ENCODE data around the gene MAU2.
A peak's percentile ranks its signal among the peaks of the same experiment; 100 is the strongest.
"Not testable (repeated sequence)": the region's sequence is repeated elsewhere in the genome, so short reads cannot be mapped to it uniquely, and the experiment has no call there.

Gene MAU2

DNA sequence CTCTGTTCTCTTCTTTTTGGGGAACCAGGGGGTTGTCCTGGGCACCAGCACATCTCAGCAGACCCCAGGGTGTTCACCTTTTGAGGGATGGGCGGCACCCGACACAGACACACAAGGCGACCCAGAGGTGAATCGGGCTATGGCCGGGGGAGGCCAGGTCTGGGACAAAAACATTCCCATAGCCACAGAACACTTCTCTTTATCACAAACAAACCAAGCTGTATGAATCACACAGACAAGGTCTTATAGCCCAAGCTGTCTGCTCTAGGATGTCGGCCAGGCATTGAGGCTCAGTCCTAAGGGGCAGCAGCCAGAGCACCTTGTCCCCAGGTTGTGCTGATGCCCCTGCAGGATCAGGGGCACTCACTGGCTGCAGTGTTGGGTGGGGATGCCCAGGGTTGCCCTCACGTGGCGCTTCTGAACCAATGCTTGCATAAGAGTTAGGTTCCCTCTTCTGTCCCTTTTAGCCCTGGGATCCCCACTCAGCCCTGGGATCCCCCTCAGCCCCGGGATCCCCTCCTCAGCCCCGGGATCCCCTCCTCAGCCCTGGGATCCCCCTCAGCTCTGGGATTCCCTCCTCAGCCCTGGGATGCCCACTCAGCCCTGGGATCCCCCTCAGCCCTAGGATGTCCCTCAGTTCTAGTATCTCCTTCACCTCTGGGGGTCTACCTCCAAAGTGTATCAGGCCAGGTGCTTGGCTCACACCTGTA is 26.9 kb downstream of the MAU2 start:
- DNase-seq (ENCODE audit: low spot score): no peak

GRCh38 chr19:19348266-19348665 is 27.6 kb downstream of the MAU2 start:
- no peak for DNase-seq (ENCODE audit: low spot score)

DNA sequence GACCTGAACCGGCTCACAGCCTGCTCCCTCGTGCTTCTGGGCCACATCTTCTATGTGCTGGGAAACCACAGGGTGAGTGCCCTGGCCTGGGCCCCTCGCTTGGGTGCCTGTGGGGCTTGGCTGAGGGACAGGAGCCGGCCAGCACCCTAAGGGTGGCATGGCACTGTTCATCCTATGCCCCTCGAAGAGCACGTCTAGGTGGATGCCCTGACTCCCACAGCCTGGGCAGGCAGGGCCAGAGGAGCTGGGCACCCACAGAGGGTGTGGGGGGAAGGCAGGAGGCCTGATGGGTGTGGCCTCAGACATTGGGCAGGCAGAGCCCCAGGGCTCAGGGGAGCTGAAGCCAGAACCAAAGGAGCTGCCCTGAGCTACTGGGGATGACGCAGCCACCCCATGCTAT is 28.7 kb downstream of the MAU2 start:
- no peak for DNase-seq (ENCODE audit: low spot score)

DNA sequence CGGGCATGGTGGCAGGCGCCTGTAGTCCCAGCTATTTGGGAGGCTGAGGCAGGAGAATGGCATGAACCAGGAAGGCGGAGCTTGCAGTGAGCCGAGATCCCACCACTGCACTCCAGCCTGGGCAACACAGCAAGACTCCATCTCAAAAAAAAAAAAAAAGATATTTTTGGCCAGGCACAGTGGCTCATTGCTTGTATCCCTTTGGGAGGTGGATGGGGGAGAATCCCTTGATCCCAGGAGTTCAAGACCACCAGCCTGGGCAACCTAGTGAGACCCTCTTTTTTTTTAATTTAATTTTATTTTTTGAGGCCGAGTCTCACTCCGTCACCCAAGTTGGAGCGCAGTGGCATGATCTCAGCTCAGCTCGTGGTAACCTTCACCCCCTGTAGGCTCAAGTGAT is 30.1 kb downstream of the MAU2 start:
- DNase-seq (ENCODE audit: low spot score): not testable (repeated sequence)

DNA sequence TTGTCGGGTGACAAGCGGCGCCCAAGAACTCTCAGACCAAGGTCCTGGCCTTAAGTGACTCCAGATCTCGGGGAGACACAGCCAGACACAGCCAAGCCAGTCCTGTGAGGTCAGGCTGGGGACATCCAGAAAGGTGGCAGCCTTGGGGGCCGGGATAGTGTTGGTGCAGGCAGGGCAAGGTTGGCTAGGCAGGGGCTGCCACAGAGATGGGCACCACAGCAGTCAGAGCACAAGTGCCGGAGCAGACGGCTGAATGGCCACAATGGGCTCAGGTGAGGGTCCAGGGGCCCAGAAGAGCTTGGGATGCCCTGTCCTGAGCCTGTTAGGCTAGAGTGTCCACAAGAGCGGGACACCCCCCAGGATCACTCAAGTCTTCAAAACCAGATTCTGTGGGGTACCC is 32.2 kb downstream of the MAU2 start:
- no peak for DNase-seq (ENCODE audit: low spot score)

DNA sequence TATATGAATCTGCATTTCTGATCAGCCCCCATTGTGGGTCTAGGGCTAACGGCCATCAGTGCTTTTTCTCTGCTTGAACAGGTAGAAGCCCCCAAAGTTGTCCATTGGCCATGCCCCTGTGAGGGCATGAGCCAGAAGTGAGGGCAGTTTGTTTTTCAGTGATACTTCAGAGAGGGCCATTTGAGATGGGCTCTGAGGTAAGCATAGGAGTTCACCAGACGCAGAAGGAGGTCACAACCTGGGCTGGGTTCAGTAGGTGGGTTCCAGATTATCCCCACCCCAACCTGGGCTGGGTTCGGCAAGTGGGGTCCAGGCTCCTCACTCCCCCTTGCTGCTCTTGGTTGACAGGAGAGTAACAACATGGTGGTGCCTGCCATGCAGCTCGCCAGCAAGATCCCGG is 33.4 kb downstream of the MAU2 start:
- no peak for DNase-seq (ENCODE audit: low spot score)

GRCh38 chr19:19354932-19355331 is 34.3 kb downstream of the MAU2 start:
- DNase-seq (ENCODE audit: low spot score): no peak

DNA sequence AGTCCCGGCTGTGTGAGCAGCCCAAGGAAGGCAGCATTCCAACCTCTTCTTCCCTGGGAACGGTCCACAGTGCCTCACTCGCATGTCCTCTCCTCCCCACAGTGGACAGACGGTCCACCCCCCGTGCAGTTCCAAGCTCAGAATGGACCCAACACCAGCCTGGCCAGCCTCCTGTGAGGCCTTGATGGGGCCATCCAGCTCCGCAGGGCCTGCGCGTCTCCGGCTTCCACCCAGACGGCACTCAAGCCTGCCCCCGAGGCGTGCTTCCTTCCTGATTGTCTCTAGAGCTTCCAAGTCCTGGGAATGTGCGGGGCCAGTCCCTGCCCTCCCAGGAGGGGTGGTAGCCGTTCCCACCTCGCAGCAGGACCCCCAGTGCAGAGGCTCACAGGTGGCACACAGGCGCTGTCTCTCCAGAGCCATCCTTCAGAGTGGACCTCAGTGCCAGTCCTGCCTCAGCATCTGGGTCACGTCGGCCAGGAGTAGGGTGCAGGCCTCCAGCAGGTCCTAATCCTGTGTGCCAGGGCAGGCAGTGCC is 35.0 kb downstream of the MAU2 start:
- DNase-seq (ENCODE audit: low spot score): no peak

DNA sequence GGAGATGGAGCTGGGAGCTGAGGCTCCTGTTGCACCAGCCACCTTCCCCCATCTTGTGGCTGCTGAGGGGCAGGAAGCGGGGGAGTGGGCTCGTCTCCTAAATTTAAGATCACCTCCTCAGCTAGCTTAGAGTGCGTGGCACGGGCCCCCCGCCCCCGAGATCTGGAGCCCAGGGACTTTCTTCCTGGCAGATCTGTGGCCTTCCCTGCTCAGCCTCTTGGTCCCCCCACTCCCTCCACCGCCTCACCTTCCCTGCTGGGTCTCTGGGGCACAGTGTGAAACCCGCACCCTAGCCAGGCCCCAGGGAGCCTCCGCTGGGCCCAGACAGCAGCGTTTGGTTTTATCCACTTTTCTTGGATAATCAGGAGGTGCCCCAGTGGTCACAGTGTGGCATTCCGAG is 35.9 kb downstream of the MAU2 start:
- no peak for DNase-seq (ENCODE audit: low spot score)

DNA sequence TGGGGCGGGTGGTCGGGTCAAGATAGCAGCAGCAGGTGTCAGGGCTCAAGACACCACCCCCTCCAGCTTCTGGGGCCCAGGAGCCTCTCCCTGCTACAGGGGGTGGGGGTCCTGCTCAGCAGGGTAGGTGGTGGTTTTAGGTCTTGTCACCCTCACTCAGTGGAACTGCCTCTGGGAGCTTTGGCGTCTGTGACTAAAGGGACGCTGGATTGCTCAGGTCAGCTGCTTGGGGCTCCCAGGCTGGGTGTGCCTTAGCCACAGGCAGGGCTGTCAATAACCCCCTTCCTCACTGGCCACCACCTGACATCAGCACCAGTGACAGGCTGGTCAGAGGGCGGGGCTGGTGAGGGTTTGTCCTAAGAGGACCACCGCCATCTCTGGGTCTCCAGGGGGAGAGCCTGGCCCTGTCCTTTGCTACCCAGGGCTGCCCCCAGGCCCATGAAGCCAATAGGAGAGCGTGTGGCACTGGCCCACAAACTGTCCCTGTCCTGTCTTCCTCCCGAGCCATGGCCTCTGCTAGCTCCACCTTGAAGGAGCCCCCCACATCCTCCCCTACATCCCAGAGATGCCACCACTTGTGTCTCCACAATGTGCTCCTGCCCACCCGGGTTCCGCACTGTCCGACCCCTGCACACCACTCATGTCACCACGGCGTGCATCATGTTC is 36.4 kb downstream of the MAU2 start:
- DNase-seq (ENCODE audit: low spot score): no peak

GRCh38 chr19:19361075-19361594 is 40.5 kb downstream of the MAU2 start:
- peak; percentile 91 for DNase-seq (ENCODE audit: low spot score)

DNA sequence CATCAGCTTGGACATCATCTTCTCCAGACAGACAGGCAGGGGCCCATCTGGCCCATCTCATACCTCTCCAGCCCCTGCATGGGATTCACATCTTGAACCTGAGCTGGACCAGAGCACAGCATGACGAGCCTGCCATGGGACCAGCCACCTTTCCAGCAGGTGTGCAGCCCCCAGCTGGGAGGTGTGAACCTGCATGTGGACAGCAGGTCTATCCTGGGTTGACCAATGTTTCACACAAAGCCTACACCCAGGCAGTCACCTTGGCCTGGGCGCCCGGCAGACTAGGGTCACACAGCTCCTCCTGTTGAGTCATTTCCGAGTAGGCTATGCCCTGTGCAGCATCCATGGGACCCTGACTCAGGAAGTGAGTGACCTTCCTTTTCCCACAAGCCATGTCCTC is 41.4 kb downstream of the MAU2 start:
- no peak for DNase-seq (ENCODE audit: low spot score)

DNA sequence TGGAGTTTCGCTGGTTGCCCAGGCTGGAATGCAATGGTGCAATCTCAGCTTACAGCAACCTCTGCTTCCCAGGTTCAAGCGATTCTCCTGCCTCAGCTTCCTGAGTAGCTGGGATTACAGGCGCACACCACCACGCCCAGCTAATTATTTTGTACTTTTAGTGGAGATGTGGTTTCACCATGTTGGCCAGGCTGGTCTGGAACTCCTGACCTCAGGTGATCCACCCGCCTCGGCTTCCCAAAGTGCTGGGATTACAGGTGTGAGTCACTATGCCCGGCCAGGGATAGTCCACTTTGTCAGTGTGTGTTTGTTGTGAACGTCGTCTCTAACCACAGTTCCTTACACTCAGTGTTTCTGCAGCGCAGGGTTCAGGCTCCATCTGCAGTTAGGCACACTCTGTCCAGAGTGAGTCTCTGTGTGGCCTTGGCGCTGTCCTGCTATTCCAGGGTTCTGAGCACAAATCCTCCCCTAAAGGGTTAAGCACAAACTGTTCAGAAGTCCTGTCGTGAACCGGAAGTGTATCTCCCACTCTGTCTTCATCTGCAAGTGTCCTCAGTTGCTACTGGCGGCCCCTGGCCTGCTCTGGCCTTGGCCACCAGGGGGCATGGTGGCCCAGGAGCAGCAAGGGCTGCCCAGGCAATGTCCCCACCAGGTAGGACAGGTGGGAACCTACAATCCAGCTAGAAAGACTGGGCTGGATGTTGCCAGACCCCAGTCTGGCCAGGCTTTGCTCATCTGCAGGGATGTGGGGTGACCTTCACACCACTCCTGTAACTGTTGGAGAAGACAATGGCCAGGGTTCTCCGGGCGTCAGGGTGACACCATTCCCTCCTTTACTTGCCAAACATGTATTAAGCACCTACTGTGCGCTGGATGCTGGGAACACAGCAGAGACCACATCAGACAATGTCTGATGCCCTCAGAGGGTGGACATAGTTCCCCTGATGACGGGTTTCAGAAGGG is 46.1 kb downstream of the MAU2 start:
- peak; percentile 82 for DNase-seq (ENCODE audit: low spot score)

- no peak for DNase-seq (ENCODE audit: low spot score)
These were observed 47.5 kb downstream of the MAU2 start for GRCh38 chr19:19368087-19368486.

GRCh38 chr19:19371059-19371458 is 50.4 kb downstream of the MAU2 start:
- DNase-seq (ENCODE audit: low spot score): no peak

DNA sequence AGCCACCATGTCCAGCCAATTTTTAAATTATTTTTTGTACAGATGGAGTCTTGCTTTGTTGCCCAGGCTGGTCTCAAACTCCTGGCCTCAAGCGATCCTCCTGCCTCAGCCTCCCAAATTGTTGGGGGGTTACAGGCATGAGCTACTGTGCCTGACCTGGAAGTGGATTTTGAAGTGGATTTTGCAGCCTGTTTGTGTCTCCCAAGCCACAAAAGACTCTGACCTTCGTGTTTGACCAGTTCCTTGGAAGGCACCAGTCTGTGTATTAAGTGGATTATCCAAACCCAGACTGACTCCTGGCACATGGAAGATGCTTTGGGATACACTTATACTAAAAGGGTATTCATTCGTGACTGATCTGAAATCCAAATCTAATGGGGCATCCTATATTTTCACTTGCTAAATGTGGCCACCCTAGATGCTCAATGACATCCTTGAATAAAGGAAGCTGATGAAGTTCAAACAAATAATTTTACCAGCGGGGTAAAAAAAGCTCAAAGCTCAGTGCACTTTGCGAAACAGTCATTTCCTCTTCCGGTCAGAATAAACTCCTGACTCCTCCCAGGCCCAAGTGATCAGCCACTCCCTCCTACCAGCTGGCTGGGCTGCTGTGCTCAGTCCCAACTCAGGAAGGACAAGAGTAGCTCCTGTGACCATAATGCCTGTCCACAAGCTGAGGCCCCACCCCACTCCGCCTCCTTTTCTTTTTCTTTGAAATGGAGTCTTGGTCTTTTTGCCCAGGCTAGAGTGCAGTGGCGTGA is 52.2 kb downstream of the MAU2 start:
- peak; percentile 22 for DNase-seq (ENCODE audit: low spot score)

DNA sequence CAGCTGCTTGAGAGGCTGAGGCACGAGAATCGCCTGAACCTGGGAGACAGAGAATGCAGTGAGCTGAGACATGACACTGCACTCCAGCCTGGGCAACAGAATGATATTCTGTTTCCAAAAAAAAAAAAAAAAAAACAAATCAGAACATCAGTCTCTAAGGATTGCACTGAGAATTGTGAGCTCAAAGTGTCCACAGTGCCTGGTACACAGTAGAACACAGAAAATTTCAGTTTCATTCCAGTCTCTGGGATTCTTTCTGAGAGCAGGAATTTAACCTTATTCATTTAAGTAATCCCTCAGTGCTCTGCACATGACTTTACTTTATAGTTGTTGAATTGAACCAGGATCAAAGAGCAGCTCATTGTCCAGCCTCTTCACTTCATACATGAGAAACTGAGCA is 58.9 kb downstream of the MAU2 start:
- no peak for DNase-seq (ENCODE audit: low spot score)

- DNase-seq (ENCODE audit: low spot score): not testable (repeated sequence)
These were observed 59.7 kb downstream of the MAU2 start for GRCh38 chr19:19380316-19380715.

GRCh38 chr19:19381007-19381926 is 60.6 kb downstream of the MAU2 start:
- no peak for DNase-seq (ENCODE audit: low spot score)

- no peak for DNase-seq (ENCODE audit: low spot score)
These were observed 61.5 kb downstream of the MAU2 start for GRCh38 chr19:19382118-19382517.

Data from GM03348 (cell line).